Activated CD4-positive, CD25-positive, alpha-beta regulatory T cell treated with anti-CD3 and anti-CD28 coated beads, Interleukin-2, amount 50 U/mL, for 24 hours (primary cell): ENCODE data around the gene STX12.
"Not testable (repeated sequence)": the region's sequence is repeated elsewhere in the genome, so short reads cannot be mapped to it uniquely, and the experiment has no call there.

Source experiments
- ATAC-seq, 2 donors: fragments of 150-1000 bp; cut with Tn5 transposase; one replicate each; pipeline ENCODE4 v1.10.0; 2021; ENCODE audit warnings: mild to moderate bottlenecking in 1 of 2, moderate library complexity in 1 of 2

The STX12 gene

DNA sequence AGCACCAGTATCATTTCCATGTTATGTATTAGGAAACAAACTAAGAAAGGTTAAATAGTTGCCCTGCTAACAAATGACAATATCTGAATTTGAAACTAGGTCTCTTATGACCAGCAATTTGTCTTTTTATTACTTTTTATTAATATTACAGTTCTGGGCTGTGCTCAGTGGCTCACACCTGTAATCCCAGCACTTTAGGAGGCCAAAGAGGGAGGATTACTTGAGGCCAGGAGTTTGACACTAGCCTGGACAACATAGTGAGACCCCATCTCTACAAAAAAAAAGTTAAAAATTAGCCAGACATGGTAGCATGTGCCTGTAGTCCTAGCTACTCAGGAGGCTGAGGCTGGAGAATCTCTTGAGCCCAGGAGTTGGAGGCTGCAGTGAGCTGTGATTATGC lies 3.3 kb downstream of the STX12 start:
- ATAC-seq = not testable (repeated sequence)

GRCh38 chr1:27778056-27778455 lies 5.0 kb downstream of the STX12 start:
- no peak for ATAC-seq

DNA sequence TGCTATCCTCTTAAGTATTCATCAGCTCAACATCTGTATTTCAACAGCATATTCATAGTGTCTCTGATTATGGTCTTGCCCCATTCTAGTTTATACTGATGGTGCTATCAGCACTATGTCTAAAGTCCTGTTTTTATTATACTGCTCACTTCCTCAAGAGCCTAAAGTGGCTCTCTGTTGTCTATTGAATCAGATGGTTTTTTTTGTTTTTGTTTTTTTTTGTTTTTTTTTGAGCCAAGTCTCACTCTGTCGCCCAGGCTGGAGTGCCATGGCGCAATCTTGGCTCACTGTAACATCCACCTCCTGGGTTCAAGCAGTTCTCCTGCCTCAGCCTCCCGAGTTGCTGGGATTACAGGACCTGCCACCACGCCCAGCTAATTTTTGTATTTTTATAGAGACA lies 6.1 kb downstream of the STX12 start:
- ATAC-seq = no peak

GRCh38 chr1:27782950-27783349 lies 9.9 kb downstream of the STX12 start:
- no peak for ATAC-seq

DNA sequence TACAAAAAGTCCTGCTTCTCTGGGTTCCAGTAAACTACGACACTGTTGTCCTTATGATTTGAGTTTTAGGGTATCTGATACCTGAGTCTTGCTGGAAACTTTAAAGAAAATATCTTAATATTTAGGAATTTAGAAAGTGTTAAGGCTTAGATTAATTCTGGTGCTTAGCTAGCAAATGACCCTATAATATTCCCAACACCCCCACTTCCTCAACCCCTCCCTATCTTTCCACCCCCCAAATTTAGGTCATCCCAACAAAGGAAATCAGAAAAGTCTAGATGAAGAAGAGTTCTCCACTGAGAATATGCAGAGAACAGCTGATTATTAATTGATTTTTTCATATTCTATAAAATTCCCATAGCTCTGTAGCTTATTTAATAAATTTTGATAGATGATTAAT lies 11.7 kb downstream of the STX12 start:
- no peak for ATAC-seq

- ATAC-seq = no peak
Measured at GRCh38 chr1:27785781-27786455, 12.9 kb downstream of the STX12 start.

DNA sequence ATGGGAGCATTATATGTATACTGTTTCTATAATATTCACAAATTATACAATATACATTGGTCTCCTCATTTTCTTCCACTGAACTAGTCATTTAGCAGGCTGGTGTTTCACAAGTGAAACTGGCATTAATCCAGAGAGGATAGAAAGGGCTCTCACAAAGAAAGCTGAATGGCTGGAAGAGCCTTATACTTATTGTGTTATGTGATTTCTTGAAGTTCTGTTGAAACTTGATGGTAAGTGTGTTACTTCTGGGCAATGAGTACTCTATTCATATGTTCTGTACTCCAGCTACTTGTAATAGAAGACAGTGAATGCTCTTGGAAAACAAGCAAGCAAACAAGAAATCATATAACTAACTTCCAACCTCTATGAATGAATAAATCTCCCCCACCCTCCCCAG lies 14.9 kb downstream of the STX12 start:
- ATAC-seq = no peak

GRCh38 chr1:27789540-27790041 lies 16.6 kb downstream of the STX12 start:
- no peak for ATAC-seq

GRCh38 chr1:27790270-27790669 lies 17.3 kb downstream of the STX12 start:
- ATAC-seq = not testable (repeated sequence)

DNA sequence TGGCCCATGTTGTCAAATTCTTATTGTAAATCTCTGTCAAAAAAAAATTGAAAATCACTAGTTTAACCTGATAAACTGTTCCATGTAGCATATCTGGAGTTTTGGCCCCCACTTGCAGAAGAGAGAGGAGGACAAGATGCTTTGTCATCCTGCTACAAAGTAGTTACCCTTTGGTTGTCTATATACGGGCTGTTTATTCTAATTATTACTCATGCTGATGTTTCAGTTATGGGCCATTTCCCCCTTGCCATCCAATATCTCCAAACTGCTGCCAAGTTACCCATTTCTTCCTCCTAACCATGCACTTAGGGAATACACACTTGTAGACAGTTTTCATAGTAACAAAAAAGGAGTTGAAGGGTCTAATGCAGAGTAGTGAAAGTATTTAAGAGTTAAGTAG lies 22.6 kb downstream of the STX12 start:
- no peak for ATAC-seq

DNA sequence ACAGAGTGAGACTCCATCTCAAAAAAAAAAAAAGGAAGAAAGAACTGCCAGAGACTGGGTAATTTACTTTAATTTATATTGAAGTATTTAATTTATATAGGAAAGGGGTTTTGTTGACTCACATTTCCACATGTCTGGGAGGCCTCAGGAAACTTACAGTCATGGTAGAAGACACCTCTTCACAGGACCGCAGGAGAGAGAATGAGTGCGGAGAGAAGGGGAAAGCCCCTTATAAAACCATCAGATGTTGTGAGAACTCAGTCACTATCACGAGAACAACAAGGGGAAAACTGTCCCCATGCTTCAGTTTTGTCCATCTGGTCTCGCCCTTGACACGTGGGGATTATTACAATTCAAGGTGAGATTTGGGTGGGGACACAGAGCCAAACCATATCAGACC lies 31.8 kb downstream of the STX12 start:
- ATAC-seq = peak; percentile 65 to 81

- no peak for ATAC-seq
Measured at GRCh38 chr1:27806758-27807157, 33.7 kb downstream of the STX12 start.

DNA sequence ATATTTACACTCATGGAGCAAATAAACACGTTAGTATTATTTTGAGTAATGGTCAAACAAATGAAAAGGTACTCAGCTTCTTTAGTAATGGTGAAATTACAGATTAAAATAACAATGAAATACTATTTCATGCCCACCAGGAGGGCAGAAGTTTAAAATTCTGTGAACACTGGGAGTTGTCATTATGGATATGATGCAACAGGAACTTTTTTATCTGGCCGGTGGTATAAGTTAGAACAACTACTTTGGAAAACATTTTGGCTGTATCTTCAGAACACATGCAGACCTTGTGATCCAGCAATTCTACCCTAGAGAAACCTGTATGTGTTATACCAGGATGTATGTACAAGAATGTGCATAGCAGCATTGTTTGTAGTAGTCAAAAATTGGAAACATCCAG lies 34.4 kb downstream of the STX12 start:
- ATAC-seq = no peak

DNA sequence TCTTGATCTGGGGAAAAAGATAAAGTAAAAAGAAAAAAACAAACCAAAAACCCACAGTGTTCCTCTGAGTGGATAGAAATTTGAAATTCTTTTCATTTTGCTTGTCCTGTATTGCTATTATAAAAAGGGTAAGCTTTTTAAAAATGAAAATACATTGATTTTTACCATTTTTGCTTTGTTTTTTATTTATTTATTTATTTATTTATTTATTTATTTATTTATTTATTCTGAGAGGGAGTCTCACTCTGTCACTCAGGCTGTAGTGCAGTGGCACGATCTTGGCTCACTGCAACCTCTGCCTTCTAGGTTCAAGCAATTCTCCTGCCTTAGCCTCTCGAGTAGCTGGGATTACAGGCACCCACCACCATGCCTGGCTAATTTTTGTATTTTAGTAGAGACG lies 35.1 kb downstream of the STX12 start:
- not testable (repeated sequence) for ATAC-seq

- ATAC-seq = no peak
Measured at GRCh38 chr1:27809883-27810282, 36.9 kb downstream of the STX12 start.

DNA sequence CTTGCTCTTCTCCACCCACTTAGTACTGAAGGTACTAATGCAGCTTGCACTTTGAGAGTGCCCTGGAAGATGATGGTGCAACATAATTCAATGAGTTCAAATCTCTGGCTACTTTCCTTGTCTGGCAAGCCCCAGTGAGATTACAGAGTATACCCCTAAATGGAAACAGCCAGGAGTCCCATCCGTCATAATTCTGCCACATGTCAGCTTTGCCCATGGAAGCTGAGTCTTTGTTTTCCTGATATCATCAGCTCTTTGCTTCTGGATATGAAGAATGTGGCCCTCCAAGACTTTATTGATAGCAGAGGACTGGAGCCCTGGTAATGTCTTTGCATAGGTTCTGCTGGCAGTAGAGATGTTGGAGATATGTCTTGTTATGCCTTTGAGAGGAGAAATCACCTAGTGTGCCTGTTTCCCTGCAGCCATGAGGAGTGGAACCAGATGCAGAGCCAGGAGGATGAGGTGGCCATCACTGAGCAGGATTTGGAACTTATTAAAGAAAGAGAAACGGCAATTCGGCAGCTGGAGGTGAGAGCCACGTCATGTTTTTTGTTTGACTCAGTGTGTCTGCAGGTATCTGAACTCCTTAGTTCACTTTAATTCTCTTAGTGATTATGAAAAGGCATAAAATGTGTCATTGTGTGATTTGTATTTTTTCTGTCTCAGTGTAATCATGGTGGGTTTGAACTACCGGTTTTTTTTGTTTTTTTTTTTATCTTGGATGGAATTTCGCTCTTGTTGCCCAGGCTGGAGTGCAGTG lies 38.9 kb downstream of the STX12 start:
- peak in 1 of 2 donors; percentile 27 for ATAC-seq

- no peak for ATAC-seq
Measured at GRCh38 chr1:27816921-27817630, 44.1 kb downstream of the STX12 start.

DNA sequence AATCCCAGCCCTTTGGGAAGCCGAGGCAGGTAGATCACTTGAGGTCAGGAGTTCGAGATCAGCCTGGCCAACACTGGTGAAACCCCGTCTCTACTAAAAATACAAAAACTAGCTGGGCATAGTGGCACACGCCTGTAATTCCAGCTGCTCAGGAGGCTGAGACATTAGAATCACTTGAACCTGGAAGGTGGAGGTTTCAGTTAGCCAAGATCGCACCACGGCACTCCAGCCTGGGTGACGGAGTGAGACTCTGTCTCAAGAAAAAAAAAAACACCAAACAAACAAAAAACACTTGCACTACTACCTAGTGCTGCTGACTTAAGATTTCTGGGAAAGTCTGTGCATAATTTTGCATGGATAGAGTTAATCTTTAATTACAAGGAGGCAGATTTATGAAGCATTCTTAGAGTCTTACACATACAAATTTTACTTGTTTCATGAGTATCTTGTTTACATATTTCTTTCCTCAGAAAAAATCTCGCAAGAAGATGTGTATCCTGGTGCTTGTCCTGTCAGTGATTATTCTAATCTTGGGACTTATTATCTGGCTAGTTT lies 48.8 kb downstream of the STX12 start:
- ATAC-seq = no peak

- no peak for ATAC-seq
Measured at GRCh38 chr1:27823784-27824183, 50.8 kb downstream of the STX12 start.

DNA sequence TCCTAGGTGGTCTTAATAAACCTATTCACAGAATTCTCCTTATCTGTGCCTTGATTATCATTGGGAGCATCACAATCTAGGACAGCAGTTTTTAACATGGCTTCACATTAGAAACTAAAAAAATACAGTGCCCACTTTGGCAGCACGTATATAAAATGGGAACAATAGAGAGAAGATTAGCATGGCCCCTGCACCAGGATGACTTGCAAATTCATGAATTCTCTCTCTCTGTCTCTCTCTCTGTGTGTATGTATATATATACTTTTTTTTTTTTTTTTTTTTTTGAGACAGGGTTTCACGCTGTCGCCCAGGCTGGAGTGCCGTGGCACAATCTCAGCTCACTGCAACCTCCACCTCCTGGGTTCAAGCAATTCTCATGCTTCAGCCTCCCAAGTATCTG lies 51.4 kb downstream of the STX12 start:
- ATAC-seq = no peak

DNA sequence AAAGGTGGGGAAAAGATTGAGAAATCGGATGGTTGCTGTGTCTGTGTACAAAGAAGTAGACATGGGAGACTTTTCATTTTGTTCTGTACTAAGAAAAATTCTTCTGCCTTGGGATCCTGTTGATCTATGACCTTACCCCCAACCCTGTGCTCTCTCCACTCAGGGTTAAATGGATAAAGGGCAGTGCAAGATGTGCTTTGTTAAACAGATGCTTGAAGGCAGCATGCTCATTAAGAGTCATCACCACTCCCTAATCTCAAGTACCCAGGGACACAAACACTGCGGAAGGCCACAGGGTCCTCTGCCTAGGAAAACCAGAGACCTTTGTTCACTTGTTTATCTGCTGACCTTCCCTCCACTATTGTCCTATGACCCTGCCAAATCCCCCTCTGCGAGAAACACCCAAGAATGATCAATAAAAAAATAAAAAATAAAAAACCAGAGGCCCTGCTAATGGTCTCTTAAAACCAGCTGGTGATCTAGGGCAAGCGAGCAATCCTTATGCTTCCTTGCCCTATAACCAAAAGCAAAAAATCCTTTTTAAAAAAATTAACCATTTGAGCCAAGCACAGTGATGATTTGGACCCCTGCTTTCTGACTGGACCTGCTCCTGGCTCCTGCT lies 56.4 kb downstream of the STX12 start:
- not testable (repeated sequence) for ATAC-seq

DNA sequence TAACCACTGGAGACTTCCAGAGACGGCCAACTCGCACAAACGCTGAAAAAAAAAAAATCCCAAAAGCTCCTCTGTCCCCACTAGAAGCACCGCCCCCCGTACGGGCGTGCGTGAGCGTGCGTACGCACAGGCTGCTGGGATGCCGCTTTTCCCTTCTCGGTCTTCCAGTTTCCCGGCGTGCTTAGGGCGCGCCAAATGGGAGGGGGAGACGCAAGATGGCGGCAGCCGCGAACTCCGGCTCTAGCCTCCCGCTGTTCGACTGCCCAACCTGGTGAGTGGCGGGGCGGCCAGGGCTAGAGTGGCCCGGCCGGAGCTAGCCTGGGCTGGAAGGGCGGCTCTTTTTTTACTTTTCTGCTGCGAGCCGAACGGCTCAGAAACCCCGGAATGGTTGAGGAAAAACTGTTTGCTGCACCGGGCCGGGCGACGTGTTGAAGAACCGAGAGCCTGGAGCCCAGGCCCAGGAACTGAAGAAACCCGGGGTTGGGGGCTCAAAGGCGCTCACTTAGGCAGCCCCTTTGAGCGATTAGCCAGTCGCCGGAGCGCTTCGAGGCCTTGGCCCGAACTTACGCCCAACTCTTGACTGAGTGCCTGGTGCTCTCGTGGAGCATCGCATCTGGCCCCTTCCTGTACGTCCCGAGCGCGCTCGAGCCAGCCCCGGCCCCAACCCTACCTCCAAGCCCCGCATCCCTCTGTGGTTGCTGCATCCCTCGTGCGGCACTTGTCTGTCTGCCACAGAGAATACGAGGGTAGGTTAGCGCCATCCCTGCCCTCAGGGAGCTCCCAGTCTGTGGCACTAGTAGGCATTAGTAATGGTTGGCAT lies 57.8 kb downstream of the STX12 start, which contains the start of gene PPP1R8:
Gene PPP1R8 (plus strand): TSS at position 162 of the 820 bp plus-strand sequence. CDS start 54 bp downstream, at position 216.
- ATAC-seq = peak; percentile 99
